HG03354 (cell line): ENCODE results near the gene CPNE1.
A peak's percentile ranks its signal among the peaks of the same experiment; 100 is the strongest.

Source experiments
- ATAC-seq: cut with Tn5 transposase; IDR thresholded peaks from one replicate; pipeline ENCODE4 v1.9.1; 2021; ENCODE audit warnings: mild to moderate bottlenecking; ENCODE audit not compliant: unreplicated experiment, poor library complexity, severe bottlenecking

The CPNE1 gene

GRCh38 chr20:35625584-35626385 lies 38.9 kb downstream of the CPNE1 start:
- ATAC-seq = no peak

- no peak for ATAC-seq
Measured at GRCh38 chr20:35621560-35621946, 43.1 kb downstream of the CPNE1 start.

- no peak for ATAC-seq
Measured at GRCh38 chr20:35620818-35621559, 43.7 kb downstream of the CPNE1 start.

DNA sequence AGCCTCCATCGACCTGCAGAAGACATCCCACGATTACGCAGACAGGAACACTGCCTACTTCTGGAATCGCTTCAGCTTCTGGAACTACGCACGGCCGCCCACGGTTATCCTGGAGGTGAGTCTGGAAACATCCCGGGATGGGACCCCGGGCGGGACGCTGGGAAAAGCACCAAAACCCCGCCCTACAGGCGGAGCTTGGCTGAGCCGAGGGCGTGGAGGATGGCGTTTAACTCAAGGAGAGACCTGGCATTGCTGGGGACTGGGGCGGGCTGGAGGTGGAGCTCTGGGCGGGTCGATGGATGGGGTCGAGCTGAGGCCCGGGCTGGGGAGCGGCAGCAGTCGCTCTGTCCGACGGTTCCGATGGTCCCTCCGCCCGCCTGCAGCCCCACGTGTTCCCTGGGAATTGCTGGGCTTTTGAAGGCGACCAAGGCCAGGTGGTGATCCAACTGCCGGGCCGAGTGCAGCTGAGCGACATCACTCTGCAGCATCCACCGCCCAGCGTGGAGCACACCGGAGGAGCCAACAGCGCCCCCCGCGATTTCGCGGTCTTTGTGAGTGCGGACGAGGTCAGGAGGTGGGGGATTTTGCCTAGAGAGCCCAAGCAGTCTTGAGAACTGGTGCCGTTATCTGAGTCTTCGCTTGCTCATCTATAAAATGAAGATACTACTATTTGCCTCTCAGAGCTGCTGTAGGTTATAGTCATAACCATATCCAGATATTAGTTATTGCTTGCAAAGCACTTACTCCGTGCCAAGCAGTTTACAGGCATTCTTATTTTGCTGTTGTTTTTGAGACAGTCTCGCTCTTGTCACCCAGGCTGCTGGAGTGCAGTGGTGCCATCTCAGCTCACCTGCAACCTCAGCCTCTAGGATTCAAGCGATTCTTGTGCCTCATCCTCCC lies 45.3 kb downstream of the CPNE1 start:
- peak; percentile 38 for ATAC-seq

- no peak for ATAC-seq
Measured at GRCh38 chr20:35618263-35619131, 46.2 kb downstream of the CPNE1 start.

GRCh38 chr20:35617397-35618262 lies 47.1 kb downstream of the CPNE1 start:
- peak; percentile 21 for ATAC-seq

- ATAC-seq = no peak
Measured at GRCh38 chr20:35616465-35617396, 48.0 kb downstream of the CPNE1 start.

- peak; percentile 80 for ATAC-seq
Measured at GRCh38 chr20:35615667-35616464, 48.8 kb downstream of the CPNE1 start, which contains the start of gene SPAG4. TSS of gene SPAG4 (plus strand) at chr20:35615829. CDS start at chr20:35616004, 175 bp downstream.

- peak; percentile 41 for ATAC-seq
Measured at GRCh38 chr20:35611482-35611881, 53.2 kb downstream of the CPNE1 start.

DNA sequence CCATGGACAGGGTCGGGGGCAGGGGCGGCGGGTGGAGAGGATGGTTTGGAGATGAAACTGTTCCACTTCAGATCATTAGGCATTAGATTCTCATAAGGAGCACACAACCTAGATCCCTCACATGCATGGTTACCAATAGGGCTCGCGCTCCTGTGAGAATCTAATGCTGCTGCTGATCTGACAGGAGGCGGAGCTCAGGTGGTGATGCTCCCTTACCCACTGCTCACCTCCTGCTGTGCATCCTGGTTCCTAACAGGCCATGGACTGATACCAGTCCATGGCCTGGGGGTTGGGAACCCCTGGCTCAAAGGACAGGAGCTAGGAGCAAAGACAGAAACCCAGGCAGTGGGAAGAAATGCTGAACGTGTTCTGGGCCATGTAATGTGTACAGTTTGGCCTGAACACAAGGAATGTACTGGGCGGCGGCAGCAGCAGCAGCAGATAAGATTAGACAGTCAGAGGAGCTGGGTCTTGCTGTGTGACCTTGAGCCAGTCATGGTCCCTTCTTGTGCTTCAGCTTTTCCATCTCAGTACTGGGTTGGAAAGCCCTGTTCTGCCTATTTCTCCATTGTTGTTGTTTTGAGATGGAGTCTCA lies 53.8 kb downstream of the CPNE1 start:
- no peak for ATAC-seq

DNA sequence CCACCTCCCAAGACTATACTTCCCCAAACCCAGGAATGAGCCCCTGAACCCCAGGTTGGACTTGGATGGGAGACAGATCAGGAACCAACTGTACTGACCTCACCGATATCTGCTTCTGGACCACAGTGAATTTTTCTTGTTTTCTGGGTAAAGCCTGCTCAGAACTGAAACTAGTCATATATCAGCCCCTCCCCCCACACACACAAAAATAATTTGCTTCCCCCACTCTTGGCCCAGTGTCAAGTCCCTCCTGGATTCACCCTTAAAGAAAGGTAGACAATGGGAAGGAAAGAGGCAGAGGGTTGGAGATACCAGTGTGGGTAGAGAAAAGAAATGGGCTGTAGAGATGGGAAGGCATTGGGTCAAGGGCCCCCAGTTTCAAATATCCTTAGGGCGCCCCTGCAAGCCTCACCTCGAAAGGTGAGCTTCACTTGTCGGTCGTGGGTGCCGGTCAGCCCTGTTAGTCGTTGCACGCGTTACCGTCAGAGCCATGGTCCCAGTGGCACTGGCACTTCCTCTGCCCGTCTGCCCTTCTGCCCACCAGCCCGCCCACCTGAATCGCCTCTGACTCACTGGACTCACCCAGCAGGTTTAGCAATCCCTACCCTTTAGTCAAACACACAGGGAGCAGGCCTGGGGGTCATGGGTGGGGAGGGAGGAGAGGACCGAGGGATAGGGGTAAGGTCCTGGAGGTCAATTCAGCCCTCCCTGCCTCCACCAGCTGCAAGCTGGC lies 57.5 kb downstream of the CPNE1 start:
- ATAC-seq = no peak

- no peak for ATAC-seq
Measured at GRCh38 chr20:35606127-35606526, 58.6 kb downstream of the CPNE1 start.

DNA sequence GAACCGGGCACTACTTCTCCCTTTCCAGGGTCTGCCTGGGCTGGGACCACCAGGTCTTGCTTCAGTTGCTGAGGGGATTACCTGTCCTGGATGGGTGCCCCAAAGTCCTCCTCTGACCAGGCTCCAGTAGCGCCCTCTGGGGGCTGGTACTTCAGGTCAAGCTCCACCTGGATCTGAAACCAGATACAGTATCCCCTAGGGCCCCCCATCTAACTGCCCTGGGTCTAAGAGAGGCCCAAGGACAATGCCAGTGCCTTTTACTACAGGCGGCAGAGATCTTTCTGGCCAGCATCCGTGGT lies 60.3 kb downstream of the CPNE1 start:
- no peak for ATAC-seq

DNA sequence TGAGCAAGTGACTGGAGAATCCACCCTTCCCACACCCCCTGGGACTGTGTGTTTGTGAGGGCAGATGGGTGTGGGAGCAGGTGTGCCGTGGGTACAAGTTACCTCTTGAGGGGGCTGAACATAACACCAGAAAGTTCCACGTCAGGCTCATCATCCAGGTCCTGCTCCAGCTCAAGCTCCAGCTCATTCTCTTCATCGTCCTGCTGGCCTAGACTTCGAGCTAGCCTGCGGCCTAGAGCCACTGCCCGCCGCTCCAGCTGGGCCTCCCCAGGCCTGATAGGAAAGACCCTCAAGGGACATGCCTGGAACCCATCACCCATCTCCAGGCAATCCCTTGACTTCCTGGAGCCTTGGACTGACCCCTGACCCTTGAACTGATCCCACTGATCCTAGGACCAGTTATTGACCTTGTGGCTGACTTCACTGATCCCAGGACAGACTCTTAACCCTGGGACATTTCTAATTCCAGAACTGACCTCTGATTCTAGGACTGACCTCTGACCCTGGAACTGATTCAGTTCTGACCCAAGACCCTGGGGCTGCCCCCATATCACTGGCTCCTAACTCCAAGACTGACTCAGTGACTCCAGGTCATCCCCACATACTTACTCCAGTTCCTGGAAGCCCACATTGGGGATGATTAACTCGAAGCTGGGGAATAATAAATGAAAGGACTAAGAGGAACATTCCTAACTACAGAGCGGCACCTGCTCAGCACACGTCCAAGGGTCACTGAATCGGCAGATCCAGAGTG lies 60.8 kb downstream of the CPNE1 start:
- no peak for ATAC-seq
